ENCODE results near the gene CDH4. TPM values are rescaled to one million over a fixed set of nuclear protein-coding genes. Genes with fewer than 3 reads are reported as not detected.

CDH4 gene
- total and polyA plus RNA-seq, 10 donors = 0.30 to 20.1 (median 7.7) TPM

GRCh38 chr20:61822396-61822795 lies 570.3 kb downstream of the CDH4 start:
- Histone ChIP-seq H3K9me3 (peaks cover 0 to 19% (median 0%) of the 10 kb centered on the region in 8 donors), H3K36me3 (no peaks in the 10 kb centered on the region), H3K27me3 (replicated peaks in 1 of 7) (peaks cover 0 to 2% (median 0%) of the 10 kb centered on the region in 7 donors), H3K4me3 (no peak overlapping the region), H3K4me1 (no peaks in the 10 kb centered on the region), H3K27ac (no peak overlapping the region)
- 87 to 93% (median 90%) methylated on average over 11 to 12 of the region's 12 CpGs for WGBS, 5 donors
- TF ChIP-seq POLR2A (IDR thresholded peaks at IDR 0.05) = no peak
- no peak for TF ChIP-seq CTCF (IDR thresholded peaks at IDR 0.05 in 8 of 11, conservative IDR thresholded peaks at IDR 0.05 in 3 of 11)
- no peak for TF ChIP-seq POLR2AphosphoS5 (IDR thresholded peaks at IDR 0.05)
- intact Hi-C loops (cut with DNase I; ENCODE audit: low total_unique reads) = no loop called here
- DNase-seq = peak; percentile 56

- WGBS, 5 donors = 81 to 98% (median 92%) methylated on average over 2 of the region's 2 CpGs
- Histone ChIP-seq H3K36me3 (no peaks in the 10 kb centered on the region), H3K9me3 (peaks cover 0 to 28% (median 0%) of the 10 kb centered on the region in 8 donors), H3K27ac (no peak overlapping the region), H3K4me1 (no peaks in the 10 kb centered on the region), H3K27me3 (replicated peaks in 1 of 7) (peaks cover 0 to 2% (median 0%) of the 10 kb centered on the region in 7 donors), H3K4me3 (no peak overlapping the region)
- DNase-seq = no peak
- TF ChIP-seq POLR2AphosphoS5 (IDR thresholded peaks at IDR 0.05) (no peak), CTCF (IDR thresholded peaks at IDR 0.05 in 8 of 11, conservative IDR thresholded peaks at IDR 0.05 in 3 of 11) (no peak), POLR2A (IDR thresholded peaks at IDR 0.05) (no peak)
- intact Hi-C loops (cut with DNase I; ENCODE audit: low total_unique reads) = no loop called here
Observed at GRCh38 chr20:61823242-61823641, 571.2 kb downstream of the CDH4 start.

- Histone ChIP-seq H3K27me3 (replicated peaks in 1 of 7) (peaks cover 0 to 38% (median 0%) of the 10 kb centered on the region in 7 donors), H3K27ac (no peak overlapping the region), H3K36me3 (no peaks in the 10 kb centered on the region), H3K4me1 (no peaks in the 10 kb centered on the region), H3K4me3 (no peak overlapping the region), H3K9me3 (peaks cover 0 to 36% (median 5%) of the 10 kb centered on the region in 8 donors)
- DNase-seq = peak; percentile 58
- intact Hi-C loops (cut with DNase I; ENCODE audit: low total_unique reads) = no loop called here
- 80 to 90% (median 86%) methylated on average over 14 of the region's 14 CpGs for WGBS, 5 donors
- no peak for TF ChIP-seq POLR2AphosphoS5 (IDR thresholded peaks at IDR 0.05)
- no peak for TF ChIP-seq POLR2A (IDR thresholded peaks at IDR 0.05)
- TF ChIP-seq CTCF (IDR thresholded peaks at IDR 0.05 in 8 of 11, conservative IDR thresholded peaks at IDR 0.05 in 3 of 11) = no peak
Observed at GRCh38 chr20:61828891-61829290, 576.8 kb downstream of the CDH4 start.

GRCh38 chr20:61829526-61829925 lies 577.5 kb downstream of the CDH4 start:
- no peak overlapping the region for H3K27ac ChIP-seq
- no peaks in the 10 kb centered on the region for H3K4me1 ChIP-seq
- peaks cover 0 to 36% (median 5%) of the 10 kb centered on the region in 8 donors for H3K9me3 ChIP-seq
- no peak for TF ChIP-seq POLR2A (IDR thresholded peaks at IDR 0.05)
- TF ChIP-seq POLR2AphosphoS5 (IDR thresholded peaks at IDR 0.05) = no peak
- no peak for TF ChIP-seq CTCF (IDR thresholded peaks at IDR 0.05 in 8 of 11, conservative IDR thresholded peaks at IDR 0.05 in 3 of 11)
- intact Hi-C loops (cut with DNase I; ENCODE audit: low total_unique reads) = no loop called here
- WGBS, 5 donors = 61 to 92% (median 85%) methylated on average over 3 to 17 of the region's 17 CpGs
- DNase-seq = peak; percentile 29
- peaks cover 0 to 38% (median 0%) of the 10 kb centered on the region in 7 donors for H3K27me3 ChIP-seq (replicated peaks in 1 of 7)
- no peak overlapping the region for H3K4me3 ChIP-seq
- no peaks in the 10 kb centered on the region for H3K36me3 ChIP-seq
